Measurements from ENCODE around the gene MICOS13.

DNA sequence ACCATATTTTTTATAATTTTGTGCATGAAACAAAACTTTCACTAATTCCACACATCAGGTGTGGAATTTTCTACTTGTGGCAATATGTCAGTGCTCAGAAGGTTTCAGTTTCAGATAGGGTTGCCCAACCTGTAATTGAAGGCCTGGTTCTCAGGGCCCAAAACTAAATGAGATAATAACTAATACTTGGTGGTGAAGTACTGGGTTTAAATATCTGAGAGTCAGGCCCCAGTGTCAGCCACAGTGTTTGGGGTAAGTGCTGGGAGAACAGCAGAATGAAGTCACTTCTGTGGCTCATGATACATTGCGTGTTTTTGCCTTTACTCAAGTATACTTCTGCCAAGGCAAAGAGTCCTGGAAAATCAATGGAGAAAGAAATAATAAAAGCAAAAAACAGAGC lies 51.9 kb downstream of the MICOS13 start:
- TF ChIP-seq, protein P1, sequence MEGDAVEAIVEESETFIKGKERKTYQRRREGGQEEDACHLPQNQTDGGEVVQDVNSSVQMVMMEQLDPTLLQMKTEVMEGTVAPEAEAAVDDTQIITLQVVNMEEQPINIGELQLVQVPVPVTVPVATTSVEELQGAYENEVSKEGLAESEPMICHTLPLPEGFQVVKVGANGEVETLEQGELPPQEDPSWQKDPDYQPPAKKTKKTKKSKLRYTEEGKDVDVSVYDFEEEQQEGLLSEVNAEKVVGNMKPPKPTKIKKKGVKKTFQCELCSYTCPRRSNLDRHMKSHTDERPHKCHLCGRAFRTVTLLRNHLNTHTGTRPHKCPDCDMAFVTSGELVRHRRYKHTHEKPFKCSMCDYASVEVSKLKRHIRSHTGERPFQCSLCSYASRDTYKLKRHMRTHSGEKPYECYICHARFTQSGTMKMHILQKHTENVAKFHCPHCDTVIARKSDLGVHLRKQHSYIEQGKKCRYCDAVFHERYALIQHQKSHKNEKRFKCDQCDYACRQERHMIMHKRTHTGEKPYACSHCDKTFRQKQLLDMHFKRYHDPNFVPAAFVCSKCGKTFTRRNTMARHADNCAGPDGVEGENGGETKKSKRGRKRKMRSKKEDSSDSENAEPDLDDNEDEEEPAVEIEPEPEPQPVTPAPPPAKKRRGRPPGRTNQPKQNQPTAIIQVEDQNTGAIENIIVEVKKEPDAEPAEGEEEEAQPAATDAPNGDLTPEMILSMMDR (IDR thresholded peaks at IDR 0.05; ENCODE audit: low read depth, low read length): no peak
- TF ChIP-seq EZH2phosphoT487 (IDR thresholded peaks at IDR 0.05; ENCODE audit: low read depth): no peak
